NCI-H510A (cell line): ENCODE measurements around the gene NAA35.
"Not testable (repeated sequence)": the region's sequence is repeated elsewhere in the genome, so short reads cannot be mapped to it uniquely, and the experiment has no call there.

ENCODE experiments used
- DNase-seq: peaks from one replicate; lab custom pipeline; 2025; lab: John Stamatoyannopoulos, UW

Gene NAA35

DNA sequence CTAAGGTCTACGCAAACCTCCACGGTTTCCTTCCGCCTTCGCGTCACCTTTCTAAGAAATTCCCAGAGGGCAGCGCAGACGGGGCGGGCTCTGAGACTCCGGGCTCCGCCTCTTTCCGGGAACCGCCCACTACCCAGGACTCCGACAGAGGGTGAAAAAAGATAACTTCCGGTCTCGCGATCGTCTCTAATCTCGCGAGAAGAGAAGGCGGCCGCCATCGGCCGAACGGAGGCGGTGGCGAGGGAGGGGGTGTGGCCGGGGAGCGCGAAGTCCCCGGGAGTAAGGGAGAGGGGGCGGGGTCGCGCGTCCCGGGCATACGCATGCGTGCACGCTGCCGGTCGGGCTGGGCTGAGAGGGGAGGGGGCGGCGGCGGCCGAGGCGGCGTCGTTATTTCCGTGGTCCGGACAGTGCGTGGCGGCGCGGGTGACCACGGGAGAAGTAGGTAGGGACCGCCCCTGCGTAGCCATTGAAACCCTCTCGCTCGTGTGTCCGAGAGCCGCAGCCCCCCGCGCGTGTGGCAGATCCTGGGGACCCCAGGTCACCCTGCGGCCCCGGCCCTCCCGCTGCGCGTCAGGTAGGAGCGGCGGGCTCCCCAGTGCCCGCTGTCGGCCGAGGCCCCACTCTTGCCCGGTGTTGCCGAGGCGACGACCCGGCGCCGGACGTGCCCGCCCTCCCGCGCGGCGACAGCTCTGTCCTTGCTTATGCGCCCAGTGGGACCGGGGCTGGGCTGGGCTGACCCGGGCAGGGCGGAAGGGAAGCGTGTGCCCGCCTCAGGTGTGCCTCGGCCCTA lies at the start of gene NAA35:
Gene NAA35, plus strand, starts transcription at position 315 of the 790 bp plus-strand sequence. CDS start 1,014 bp downstream, outside the sequence.
- DNase-seq: peak; percentile 92

DNA sequence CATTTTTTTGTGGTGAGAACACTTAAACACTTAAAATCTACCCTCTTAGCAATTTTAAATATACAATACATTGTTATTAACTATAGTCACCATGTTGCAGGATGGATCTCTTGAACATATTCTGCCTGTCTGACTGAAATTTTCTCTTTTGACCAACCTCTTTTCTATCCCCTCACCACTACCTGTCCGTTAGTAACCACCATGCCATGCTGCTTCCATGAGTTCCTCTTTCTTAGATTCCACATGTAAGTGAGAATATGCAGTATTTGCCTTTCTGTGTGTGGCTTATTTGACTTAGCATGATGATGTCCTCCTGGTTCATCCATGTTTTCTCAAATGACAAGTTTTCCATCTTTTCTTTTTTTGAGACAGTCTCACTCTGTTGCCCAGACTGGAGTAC lies 48.5 kb upstream of the NAA35 start:
- DNase-seq: no peak

DNA sequence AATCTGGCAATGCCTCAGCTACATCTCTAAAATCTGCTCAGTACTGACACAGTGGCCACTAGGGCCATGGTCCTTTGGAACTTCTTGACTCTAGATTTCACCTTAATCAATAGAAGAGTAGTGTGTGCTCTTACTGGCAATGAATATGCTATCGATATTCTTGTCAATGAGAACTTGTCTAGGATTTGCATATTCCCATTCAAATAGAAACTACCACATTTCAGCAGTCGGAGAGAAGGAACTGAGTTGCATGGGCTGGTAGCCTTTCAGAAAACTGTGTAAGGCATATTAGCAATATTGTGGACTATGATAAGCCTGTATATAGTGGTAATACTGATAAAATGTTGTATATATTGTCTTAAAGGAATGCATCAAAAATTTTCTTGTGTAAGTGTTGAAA lies 45.3 kb upstream of the NAA35 start:
- no peak for DNase-seq

DNA sequence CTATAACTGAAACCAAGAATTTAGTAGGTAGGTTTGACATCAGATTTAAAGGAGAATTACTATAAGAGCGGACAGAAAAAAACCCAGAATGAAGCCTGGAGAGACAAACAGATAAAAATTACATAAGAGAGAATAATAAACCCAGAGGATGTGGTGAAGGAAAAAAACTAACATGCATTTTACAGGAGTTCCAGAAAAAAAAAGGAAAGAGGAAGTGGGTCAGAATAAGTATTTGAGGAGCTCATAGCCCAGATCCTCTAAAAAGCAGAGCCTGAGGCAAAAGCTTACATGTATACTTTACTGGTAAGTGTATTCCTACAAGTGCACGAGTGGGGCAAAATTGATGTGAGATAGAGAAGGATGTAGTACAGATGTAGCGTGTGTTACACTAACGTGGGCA lies 43.1 kb upstream of the NAA35 start:
- no peak for DNase-seq

DNA sequence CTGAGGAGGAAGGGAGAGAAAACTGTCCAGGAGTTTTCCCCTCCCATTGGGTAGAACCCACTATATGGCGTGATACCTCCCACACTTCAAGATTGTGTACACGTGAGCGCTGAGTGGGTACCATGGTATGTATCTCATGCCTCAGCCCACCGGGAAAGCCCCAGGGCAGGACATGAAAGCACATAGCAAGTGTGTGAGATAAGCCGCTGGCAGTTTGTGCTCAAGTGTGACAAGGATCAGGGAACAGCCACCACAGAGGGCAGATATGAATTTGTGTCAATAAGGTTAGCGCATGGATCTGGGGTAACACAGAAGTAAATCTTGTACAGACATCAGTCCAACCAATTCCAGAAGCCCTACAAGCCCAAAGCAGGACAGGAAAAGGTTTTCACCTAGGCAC lies 42.6 kb upstream of the NAA35 start:
- DNase-seq: no peak

DNA sequence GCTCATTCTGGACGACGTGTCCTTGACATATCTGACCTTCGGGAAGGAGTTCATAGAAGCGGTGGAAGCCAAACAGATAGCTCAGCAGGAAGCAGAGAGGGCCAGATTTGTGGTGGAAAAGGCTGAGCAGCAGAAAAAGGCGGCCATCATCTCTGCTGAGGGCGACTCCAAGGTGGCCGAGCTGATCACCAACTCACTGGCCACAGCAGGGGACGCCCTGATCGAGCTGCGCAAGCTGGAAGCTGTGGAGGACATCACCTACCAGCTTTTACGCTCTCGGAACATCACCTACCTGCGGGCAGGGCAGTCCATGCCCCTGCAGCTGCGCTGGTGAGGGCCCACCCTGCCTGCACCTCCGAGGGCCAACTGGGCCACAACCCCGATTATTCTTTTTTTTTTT lies 41.6 kb upstream of the NAA35 start:
- no peak for DNase-seq

DNA sequence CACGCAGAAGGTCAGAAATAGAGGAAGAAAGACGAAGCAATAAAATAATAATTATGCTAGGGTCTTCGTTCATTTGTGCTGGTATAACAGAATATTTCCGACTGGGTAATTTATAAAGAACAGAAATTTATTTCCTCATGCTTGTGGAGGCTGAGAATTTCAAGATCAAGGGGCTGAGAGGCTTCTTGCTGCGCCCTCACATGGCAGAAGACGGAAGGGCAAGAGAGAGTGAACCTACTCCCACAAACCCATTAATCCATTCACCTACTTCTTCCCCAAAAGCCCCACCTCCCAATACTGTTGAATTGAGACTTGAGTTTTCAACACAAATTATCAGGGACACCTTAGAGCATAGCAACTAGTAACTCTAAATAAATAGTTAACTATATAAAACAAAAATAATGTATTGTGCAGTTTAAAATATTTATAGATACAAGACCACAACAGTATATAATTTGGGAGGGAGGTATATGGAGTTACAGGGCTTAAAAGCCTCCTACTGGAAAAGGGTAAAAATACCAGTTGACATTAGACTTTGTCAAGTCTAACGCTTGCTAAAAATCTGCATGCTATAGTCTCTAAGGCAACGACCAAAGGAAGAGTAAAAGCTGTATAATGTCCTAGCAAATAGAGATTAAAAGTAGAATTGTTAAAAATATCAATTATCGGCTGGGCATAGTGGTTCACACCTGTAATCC lies 40.3 kb upstream of the NAA35 start:
- no peak for DNase-seq

DNA sequence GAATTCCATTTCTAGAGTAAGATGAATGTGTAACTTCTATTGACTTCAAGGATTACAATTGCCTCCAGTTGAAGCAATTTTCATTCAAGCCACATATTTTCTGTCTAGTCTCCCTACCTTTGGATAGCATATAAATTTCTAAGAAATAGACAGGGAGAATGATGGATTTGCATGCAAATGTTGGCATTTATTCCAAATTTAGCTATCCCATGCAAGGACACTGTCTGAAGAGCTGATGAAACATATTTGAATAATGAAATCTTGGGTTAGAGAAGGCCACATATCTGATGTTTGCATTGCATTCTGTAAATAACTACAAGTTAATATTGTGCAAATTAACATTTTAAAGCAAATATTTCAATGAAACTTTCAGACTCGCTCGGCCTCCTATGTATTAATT lies 36.0 kb upstream of the NAA35 start:
- DNase-seq: no peak

DNA sequence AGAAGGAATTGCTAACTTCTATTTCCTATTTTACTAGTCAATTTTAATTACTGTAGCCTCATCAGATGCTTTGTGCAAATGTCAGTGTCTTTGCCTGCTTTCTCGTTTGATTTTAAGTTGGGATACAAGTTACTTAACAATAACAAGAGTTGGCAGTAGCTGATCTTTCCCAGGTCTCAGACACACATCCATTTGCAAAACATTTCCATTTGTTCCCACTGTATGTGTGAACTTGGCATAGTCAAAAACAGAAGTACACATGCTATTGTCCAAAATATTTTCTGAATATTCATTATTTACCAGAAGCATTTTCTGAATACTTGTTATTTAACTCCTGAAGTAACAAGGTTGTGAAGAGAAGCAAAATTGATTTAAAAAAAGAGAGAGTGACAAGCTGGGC lies 35.0 kb upstream of the NAA35 start:
- no peak for DNase-seq

DNA sequence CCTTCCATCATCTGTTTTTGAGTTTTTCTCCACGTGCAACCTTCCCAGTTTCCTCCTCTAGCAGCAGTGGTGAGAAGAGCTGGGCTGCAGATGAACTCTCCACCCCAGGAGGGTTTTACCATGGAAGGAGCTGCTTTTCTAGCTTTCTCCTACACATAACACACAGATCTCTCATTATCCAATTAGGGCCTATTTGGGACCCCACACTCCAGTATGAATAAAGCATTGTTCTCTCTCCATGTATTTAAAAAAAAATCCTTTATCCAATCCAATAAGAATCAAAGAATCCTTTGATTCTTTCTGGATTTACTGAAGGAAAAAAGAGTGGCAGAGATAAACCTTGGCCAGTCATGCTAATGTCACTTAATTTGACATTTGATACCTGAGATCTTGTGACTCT lies 31.6 kb upstream of the NAA35 start:
- no peak for DNase-seq

DNA sequence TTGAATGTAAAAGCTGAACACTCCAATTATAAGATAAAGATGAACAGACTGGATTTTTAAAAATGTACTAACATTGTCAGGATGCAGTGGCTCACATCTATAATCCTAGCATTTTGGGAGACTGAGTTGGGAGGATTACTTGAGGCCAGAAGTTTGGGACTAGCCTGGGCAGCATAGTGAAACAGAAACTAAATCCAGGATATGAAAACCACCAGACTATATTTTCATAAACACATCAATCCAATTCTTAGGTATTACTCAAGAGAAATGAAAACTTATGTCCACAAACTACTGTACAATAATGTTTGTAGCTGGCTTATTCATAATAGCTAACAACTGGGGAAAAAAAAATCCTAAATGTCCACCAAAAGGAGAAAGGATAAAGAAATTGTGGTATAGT lies 26.8 kb upstream of the NAA35 start:
- DNase-seq: no peak

DNA sequence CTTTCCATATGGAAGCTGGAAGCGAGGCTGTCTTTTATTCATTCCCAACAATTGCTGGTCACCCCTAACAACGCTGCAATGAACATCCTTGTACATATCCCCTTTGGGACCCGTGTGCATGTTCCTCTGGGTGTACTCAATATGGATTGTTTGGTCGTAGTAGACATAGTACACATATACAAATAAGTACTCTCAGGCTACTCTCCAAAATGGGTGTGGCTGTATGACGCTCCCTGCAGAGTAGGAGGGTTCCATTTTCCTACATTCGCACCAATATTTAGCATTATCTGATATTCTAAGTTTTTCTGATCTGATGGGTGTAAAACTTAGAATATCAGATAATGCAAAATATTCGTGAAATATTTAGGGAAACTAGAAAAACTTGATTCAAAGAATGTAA lies 23.2 kb upstream of the NAA35 start:
- no peak for DNase-seq

DNA sequence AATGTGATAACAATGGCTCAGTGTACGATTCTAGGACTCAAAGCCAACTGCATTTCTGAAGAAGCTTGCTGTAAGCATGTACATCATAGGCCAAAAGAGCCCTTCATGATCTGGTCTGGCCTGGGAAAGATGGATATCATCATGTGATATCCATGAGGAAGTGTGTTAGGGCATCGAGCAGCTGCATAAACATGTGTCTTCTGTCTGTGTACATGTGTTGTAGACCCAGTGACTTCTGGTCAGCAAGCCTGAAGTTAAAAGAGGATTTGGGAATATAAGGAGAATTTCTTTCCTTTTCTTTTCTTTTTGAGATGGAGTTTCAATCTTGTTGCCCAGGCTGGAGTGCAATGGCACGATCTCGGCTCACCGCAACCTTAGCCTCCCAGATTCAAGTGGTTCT lies 15.5 kb upstream of the NAA35 start:
- DNase-seq: no peak

DNA sequence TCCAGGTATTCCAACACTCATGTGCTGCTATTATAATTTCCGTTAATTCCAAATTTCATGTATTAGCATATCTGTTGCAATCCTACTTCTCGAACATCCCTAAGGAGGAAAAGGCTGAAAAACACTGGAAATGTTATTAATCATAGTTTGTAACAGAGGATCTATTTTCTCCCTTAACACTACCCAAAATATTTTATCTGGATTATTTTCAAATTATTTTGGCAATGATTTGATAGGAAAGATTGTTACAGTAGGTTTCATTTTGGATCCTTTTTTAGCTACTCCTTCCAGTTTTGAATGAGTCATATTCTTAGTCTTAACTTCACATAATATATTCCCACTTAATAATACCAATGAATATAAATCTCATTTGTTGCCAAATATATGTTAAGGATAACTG lies 13.9 kb upstream of the NAA35 start:
- no peak for DNase-seq

DNA sequence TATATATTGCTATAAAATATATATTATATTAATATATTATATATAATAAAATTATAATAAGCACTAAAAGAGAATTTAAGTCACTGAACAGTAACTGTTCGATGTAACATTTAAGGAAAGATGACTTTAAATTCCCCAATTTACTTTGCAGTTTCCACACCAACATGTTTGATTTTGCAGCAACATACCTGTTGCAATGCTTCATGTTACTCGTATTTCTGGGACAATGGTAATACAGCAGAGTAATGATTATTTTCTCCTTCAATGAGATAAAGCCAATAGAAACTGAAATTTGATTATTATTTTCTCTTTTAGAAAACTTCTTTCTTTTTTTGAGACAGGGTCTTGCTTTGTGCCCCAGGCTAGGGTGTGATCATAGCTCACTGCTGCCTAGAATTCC lies 9.5 kb upstream of the NAA35 start:
- DNase-seq: no peak

DNA sequence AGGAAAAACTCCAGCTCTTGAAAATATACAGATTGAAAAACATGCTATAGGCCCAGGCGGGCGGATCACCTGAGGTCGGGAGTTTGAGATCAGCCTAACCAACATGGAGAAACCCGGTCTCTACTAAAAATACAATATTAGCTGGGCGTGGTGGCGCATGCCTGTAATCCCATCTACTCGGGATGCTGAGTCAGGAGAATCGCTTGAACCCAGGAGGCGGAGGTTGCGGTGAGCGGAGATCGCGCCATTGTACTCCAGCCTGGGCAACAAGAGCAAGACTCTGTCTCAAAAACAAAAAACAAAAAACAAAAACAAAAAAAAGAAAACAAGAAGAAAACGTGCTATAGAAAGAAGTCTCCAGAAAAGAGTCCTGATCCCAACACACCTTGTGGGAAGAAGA lies 5.0 kb upstream of the NAA35 start:
- DNase-seq: not testable (repeated sequence)

DNA sequence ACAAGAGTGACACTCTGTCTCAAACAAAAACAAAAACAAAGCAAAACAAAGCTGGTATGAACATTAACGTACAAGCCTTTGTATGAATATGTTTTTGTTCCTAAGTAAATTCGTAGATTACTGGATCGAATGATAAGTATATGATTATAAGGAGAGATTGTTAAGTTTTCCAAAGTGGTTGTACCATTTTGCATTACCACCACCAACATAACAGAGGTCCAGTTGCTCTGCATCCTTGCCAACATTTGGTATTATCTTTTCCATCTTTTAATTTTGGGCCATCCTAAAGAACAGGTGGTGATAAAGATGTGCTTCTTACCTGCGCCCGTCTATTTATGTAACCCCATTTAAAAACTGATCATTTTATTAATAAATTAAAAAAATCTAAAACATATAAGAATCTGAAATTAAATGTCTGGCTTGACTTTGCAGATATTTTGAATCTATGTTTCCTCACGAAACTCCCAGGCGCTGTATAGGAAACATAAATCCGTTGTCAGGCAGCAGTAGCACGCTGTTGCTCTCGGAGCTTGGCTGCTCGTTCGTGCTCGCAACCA lies 593 bp upstream of the NAA35 start:
- DNase-seq: no peak

DNA sequence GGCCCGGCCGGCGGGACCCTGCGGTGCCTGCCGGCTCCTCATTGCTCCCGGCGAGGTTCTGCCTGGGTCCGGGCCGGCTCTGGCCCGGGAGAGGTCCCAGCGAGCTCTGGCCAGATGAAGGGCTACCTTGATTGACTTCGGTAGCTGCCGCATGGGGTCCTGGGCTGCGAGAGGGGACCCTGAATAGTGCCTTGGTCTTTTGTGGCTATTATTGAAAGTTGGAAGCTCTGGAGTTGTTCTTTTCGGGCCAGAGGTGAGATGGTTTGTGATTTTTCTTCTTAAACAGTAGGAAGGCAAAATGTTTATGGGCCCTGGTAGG lies 635 bp downstream of the NAA35 start:
- no peak for DNase-seq

DNA sequence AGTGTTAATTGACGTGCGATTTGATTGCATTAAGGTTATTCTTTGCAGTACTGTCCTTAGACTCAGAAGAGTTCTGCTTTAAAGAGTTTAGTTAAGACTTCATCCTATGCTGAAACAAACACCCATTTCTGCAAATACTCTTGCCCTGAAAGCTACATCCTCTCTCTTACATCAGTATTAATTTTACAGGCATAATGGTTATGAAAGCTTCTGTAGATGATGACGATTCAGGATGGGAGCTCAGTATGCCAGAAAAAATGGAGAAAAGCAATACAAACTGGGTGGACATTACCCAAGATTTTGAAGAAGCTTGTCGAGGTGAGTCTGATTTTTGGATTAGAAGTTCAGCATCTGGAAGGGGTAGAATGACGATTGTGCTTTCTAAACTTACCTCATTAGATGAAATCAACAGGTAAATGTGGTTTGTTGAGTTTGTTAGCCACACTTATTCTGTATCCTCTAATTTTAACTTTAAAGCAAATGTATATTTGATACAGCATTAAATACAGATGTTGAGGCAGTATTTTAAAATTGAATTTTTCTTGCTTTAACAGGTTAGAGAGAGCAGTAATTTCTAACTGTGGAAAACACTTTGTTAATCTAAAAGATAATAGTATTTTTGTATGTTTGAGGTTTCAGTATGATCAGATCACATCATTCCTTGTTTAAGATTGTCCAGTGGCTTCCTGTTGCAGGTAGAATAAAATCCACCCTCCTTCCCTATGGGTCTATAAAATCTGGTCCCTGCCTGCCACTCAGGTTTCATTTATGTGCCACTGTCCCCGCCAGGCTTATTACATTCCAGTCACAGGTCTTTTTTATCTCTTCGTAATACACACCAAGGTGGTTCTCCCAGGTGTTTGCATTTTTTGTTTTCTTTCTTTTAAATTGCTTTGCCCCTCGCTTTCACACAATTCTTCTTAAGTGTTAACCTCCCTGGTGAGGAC lies 1.3 kb downstream of the NAA35 start:
- no peak for DNase-seq

DNA sequence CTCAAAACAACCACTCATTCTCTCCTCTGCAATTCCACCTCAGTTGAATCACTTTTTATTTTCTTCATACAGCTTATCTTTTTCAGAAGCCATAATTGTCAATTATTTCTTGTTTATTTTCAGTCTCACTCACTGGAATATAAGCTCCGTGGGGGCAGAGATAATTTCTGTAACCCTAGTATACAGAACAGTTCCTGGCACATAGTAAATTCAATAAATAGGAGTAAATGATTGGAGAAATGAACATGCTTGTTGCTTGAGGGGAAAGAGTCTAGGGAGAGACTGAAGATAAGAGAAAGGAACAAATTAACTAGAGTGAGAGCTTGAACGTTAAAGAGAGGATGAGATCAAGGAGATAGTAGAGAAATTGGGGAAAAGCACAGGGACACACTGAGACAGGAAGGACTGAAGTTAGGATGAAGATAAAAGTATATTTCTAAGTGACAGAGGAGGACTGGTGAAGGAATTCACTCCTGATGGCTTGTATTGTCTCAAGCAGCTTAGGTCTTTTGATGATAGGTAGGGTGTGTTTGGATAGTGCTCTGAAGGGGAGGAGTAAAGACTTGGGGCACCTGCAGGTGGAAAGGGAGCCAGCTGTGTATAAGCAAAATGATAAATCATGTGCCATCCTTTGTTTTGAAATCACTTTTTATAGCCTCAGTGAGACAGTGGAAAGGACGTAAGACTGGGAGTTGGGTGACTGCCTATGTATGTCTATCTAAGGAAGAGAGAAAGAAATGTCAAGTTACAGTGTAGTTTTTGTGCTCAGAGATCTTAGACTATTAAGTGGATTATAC lies 2.2 kb downstream of the NAA35 start:
- DNase-seq: no peak

DNA sequence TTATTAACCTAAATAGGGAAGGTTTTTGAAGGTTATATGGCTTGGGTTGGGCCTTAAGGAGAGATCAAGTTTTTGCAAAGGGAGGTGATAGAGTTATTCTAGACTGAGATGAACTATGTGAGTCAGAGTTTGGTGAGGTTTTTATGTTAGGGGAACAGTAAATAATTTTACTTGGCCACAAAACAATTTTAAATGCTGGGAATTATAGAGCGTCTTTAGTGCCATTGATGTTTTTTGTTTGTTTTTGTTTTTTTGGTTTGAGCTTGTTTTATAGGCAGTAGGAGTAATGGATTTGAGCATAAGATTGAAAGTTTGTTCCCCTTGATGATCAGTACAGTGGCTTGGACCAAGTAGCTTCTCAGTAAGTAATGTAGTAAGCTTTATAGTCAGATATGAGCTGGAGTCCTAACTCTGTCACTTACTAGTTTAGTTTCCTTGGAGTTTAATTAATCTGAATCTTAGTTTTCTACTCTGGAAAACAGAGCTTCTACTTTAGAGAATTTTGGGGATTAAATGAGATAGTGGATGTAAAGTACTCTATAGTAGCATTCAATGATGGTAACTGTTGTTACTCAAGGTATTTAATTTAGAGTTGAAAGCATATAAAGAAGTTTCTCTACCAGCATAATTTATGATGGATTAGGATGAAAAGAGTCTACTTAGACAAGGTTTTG lies 2.9 kb downstream of the NAA35 start:
- DNase-seq: no peak
